HG02885 (cell line): ENCODE data around the gene CADPS2.

Source experiments
- ATAC-seq: cut with Tn5 transposase; IDR thresholded peaks from one replicate; pipeline ENCODE4 v1.9.1; 2021; ENCODE audit warnings: mild to moderate bottlenecking; ENCODE audit not compliant: unreplicated experiment, poor library complexity

The CADPS2 gene

DNA sequence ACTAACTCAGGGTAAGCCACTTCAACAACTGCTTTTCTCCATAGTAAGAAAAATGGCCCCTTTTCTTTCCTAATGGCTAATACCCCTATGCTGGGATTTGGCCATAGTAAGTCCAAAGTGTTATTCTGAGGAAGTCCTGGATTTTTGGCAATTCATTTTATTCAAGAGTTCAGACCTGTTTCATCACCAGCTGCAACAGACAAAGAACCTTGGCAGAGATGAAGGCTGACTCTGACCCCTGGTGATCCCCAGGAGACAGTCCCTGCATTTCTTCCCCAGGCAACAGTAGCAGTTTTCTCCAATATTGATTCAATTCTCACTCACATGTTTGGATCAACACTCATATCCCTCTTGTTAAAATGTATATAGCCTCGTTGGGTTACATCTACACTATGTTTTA, 332.5 kb downstream of the CADPS2 start:
- no peak for ATAC-seq

DNA sequence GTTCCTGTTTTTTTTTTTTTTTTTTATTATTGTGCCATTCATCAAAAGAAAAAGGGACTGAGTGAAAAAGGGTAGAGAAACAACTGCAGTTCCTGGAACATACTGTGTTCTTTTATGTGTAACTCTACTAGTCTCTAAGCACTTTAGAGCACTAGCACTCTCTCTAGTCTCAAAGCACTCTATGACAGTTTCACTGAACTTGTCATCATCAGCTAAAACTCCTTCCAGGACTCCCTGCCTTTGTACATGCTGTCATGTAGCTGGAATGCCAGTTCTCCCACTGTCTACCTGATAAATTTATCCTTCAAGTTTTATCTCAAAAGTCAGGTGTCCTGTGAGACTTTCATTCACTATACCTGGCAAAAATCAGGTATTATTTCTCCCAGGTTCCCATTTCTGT, 333.5 kb downstream of the CADPS2 start:
- ATAC-seq = no peak

DNA sequence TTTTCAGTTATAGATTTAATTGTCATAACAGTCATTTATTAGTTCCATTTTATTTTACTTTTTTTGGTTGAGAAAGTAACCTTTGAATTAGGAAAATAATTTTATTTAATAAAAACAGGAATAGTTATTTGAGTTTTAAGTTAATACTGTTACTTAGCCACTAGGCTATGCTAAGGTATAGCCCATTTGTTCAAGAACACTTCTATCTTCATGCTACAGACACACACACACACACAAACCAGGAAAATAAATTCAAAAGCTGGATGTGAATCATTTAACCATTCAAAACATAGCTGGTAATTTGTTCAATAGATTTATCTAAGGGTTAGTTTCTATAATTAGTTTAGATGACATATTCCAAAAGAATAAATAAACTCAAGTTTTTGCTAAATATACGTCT, 335.7 kb downstream of the CADPS2 start:
- no peak for ATAC-seq

DNA sequence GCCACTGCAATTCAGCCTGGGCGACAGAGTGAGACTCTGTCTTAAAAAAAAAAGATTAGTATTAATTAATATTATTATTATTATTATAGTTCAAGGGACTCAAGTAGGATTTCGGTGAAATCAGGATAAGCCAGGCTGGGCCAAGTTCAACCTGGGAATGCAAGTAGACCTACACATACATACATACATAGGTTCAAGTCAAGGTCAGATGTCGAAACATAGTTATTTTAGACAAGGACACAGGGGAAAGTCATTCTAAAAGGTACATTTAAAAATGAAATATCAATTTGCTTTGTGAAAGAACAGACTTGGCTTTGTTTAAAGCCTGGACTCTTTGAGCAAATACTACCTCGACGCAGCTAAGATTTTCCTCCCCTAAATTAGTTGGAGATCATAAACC, 336.7 kb downstream of the CADPS2 start:
- ATAC-seq = no peak

DNA sequence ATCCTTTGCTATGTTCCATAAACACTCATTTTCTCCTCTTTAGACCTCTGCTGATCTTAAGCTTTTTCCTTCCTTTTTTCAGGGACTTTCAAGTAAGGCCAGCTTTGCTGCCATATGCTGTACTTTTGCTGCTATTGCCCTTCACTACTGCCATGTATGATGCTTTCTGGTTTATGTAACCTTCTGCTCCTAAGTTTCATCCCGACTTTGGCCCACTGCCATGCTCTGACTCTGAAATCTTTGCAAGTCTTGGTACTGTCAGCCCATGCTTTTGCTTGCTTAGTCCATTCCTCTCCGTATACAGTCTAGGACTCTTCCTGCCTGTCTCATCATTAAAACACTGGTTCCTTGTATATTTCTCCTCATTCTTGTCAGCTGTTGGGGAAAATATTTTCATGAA, 339.8 kb downstream of the CADPS2 start:
- no peak for ATAC-seq

DNA sequence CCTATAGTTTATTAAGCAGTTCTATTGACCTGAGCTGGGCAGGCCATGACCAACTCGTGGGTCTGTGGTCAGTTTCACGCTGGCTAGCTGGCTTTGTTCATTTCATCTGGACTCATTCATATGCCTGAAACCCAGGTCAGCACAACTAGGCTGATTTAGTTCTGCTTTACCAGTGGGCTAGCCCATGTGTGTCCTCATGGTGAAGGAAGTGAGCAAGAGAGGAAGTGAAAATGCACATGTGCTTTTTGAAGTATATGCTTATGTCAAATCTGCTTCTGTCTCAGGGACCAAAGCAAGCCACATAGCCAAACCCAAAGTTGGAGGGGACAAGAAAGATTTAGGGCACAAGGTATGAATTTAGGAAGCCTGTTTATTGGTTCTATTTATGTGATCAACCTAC, 341.8 kb downstream of the CADPS2 start:
- peak; percentile 99 for ATAC-seq

DNA sequence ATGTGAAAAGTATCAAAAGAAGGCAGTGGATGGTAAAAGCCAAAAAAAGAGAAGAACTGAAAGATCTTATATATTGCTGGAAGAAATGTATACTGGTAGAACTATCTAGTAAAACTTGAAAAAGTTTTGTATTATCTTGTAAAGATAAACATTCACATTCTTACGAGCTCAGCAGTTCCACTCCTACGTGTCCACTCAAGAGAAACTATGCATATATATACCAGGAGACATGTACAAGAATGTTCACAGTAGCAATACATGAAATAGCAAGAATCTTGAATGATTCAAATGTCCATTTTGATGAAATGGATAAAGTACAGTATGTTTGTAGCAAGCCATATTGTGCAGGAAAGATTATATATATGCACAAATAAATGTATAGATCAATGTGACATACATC, 342.4 kb downstream of the CADPS2 start:
- no peak for ATAC-seq

DNA sequence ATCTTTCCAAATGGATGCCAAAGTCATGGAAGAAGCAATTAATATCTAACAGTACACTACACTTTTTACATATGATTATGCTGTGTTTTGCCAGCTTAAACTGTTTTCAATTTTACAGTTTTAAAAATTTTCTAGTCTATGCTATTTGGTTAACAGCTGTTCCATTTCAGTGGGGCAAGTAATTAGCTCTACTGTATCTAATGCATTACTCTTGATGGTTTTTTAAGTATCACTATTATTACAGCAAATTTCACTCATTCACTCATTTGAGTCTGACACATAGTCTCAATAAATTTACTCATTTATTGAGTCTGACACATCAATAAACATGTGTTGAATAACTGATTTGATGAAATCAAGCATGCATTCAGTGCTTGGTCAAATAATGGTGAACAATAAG, 343.1 kb downstream of the CADPS2 start:
- no peak for ATAC-seq

DNA sequence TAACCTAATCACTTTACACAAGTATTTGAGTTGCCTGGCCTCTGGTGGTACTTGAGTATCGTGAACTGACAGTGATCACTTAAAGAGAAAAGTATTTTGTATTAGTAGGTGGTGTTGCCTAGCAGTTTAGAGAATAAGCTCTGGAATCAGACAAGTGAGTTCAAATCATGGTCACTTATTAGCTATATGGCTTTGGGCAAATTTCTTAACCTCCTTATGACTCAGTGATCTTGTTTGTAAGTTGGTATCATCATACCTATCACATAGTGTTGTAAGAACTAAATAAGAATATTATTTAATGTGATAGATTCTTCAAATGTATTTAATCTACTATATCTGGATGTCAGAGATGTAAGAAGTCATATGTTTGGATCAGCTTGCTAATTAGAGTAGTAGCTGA, 351.2 kb downstream of the CADPS2 start:
- ATAC-seq = no peak

DNA sequence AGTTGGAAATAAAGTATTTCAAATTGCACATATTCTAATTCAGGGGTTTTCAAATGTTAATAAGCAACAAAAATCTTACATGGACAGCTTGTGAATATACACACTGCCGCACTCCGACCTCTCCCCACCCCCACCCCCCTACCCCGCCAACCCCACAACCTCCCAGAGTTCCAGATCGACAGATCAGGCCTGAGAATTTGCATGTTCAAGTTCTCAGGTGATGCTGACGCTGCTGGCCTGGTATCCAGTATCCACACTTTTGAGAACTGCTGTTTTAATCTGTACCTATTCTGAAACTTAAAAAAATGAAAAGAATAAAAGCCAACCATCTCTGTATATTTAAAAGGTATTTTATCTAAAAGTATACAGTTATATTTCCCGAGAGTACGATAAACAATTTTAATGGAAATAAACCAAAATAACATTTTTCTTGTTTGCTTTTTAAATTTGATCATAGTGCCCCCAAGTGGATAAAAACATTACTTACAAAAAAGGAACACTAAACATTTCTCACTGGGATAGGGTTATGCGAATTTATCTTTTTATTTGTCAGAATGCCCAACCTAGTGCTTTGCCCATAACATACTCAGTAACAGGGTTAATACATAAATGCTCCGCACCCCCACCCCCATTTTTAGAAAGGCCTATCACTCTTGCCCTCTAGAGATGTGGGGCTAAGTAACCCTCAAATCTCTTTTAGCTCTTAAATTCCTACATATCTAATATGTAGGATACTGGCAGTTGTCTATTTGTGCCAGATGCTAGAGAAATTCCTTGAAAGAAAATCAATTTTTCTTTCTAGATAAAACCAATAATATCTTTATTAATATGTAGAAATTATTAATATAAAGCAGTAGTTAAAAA, 353.6 kb downstream of the CADPS2 start:
- ATAC-seq = peak; percentile 49

DNA sequence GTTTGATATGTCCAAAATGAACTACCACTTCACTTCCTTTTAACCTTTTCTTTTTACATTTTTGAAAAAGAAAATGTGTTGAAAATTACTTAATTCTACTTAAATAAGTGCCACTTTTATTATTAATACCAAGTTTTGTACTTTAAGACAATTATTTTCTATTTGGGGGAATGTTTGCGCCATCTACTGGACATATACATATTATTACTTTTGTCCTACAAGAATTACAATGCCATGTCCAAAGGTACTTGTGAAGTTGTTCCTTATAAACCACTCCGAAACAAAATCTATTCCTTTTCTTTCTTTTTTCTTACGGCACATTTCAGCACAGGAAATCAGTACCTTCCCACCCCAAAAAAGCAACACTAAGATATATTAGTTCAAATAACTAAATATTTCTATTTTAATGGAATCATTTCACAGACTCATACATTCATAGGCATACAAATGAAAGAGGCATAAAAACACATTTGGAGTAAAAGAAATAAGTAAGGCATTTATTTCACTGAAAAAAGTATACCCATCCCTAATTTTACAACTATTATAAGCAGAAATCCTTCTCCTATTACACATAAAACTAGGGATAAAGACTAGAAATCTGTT, 357.3 kb downstream of the CADPS2 start:
- peak; percentile 57 for ATAC-seq

DNA sequence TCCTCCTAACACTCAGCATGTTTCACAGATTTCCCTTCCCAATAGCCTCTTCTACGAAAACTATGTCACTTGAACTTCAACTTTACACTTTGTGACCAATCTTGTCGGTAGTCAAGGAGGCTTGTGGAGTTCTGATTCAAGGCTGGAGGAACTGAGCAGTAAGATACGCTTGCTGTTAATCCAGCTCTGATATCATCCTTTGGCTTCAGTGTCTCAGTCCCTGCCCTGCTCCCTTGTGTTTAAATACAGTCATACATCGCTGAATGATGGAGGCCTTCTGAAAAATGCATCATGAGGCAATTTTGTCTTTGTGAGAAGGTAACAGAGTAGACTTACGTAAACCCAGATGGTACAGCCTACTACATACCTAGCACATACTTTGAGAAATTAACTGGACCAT, 360.9 kb downstream of the CADPS2 start:
- no peak for ATAC-seq

DNA sequence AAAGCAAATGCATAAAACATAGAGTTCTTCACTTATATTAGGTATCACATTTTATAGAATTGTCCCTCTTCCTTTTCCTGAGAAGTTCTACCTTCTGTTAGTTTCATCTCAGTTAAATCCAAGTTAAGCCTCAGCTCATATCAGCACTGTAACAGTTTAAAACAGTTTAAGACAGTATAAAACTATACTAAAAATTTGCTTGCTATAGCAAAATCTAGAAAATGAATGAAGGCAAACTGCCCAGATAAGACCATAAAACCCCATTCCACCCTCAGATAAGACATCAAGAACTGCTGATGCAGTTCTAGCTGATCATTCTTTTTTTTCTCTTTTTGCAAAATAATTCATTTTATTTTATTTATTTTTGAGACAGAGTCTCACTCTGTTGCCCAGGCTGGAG, 364.5 kb downstream of the CADPS2 start:
- ATAC-seq = no peak

DNA sequence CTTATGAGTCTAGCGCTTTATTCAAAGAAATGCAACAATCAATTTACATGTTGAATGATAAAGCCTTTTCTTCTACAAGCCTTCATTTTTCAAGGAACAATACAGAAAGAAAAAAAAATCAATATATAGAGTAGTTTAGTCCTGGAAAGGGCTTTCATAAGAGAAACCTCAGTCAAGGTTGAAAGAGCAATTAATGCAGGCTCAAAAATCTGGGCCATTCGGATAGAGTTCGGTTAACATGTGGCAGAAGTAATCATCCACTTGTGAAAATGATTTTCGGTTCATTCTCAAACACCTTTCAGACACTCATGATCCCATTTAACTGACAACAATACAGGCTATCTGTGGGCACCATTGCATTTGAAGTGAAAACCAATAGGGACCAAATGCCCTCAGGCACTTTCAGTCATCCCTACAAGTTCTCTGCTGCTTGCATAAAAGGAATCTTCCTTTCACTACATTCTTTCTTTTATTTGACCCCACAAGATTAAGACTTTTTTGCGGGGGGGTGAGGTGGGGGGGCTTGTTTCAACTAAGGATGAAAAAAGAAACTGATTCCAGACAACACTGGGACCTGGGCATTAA, 365.2 kb downstream of the CADPS2 start:
- no peak for ATAC-seq

DNA sequence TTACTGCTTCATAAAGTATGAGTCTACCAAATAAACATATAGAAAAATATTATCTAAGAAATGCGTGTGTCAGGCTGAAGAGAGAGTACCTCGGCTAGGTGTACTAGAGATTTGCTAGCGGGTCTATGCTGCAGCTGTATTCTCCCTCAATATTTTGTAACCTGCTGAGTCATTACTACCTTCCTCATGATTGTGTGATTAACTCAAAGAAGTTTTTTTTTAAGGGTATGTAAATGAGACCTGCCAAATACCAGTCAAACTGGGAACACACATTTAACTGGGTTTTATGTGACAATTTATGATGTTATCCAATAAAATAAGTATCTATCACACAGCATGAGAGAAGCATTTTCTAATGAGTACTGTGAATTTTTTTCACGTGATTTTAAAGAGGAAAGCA, 367.8 kb downstream of the CADPS2 start:
- ATAC-seq = no peak

DNA sequence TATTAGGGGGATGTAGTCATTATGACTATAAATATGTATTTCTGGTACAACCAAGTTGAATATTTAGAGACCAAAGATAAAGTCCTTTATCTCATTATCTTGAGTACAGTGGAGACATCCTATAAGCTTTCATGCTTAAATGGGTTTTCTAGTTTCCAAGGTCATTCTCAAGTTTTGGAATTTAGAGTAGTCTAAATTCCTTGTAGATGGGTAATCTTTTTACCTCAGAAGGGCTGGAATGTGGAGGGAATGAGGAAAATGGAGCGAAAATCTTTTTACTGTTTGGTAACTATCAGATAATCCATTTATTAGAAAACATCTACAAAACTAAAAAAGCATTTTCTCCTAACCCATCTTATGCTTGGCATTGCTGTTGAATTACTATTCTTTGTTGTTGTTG, 368.7 kb downstream of the CADPS2 start:
- no peak for ATAC-seq

DNA sequence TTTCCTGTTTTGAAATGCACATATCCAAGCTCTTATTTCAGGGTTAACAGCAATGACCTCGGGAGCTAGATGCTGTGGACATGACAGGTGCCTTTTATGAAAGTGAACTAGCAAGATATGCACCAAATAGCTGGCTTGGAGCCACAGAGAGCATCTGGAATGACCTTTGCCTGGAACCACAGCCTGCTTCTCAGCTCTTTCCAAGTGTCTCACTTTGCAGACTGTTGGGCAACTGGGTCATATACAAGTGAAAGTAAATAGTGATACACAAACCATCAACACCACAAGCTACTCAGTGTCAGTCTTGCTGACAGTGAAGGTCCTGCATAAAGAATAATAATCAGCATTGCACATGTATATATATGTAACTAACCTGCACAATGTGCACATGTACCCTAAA, 370.9 kb downstream of the CADPS2 start:
- no peak for ATAC-seq

DNA sequence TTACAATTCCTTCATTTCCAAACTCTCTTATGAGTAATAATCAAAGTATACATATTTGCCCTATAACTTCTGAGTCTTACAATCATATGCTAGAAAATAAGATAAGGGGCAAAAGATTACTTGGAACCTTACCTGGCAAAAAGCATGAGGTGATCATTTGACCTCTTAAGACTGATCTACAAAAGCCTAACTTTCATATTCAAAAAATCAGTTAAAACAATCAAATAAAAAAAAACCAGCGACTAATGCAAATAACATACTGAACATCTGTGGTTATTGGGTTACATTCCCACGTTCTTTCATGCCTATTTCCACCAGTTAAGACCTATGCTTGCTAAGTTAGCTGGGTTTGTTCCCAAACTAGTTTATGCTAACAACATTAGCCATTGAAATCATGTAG, 375.0 kb downstream of the CADPS2 start:
- ATAC-seq = no peak

DNA sequence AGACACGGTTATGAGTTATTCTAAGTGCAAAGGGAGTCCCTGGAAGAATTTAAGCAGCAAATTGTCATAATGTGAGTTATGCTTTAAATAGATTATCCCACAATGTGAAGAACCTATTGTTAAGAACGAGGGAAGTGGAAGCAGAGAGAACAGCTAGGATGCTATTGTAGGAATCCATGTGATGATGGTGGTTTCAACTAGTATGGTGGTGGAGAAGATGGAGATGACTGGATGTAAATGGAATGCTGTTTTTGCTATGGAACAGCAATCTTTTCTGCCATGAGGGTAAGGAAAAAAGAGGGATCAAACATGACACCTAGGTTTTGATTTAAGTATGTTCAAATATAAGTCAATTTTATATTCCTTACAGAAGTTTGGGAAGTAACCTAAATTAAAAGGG, 378.7 kb downstream of the CADPS2 start:
- ATAC-seq = no peak

DNA sequence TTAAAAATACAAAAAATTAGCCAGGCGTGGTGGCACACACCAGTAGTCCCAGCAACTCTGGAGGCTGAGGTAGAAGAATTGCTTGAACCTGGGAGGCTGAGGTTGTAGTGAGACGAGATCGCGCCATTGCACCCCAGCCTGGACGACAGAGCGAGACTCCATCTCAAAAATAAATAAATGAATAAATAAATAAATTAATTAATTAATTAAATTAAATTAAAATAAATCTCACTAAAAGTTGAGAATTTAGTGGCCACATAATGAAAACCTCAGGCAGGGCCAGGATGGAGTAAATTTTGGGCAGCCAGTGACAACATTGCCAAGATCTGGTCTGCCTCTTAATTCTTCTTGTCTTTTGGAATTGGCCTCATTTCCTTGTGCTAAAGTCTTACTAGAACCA, 394.3 kb downstream of the CADPS2 start:
- no peak for ATAC-seq

DNA sequence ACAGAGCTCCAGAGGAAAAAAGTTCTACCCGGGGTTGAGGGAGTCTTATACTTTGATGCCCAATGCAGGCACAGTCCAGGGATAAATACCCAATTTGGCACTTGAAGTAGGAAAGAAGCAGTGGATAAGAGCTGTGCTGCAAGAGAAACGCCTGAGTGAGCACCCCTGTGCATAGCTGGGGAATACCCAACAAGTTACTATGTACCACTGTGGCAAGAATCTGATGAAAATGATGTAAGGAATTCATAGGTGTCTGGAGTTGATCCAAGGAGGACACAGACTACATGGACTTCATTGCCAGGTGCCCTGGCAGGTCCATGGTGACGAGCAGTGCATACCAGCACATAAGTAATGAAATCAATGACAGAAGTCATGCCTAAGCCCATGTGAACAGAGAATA, 398.0 kb downstream of the CADPS2 start:
- no peak for ATAC-seq

DNA sequence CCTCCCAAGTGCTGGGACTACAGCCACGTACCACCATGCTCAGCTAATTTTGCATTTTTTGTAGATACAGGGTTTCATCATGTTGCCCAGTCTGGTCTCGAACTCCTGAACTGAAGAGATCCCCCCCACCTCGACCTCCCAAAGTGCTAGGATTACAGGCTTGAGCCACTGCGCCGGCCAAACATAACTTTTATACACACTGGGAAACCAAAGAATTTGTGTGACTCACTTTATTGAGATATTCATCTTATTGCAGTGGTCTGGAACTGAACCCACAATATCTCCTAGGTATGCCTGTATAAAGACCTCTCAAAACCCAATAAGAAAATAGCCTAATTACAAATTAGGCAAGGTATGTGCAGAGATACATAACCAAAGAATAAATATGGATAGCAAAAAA, 399.1 kb downstream of the CADPS2 start:
- ATAC-seq = no peak
